HCT116 (cell line): ENCODE data around the gene SYCE3. TPM values are rescaled to one million over a fixed set of nuclear protein-coding genes. Genes with fewer than 3 reads are reported as not detected.

Experiments used
- ATAC-seq: fragments of 200-7000 bp; cut with Tn5 transposase; 2 replicates; pipeline ENCODE4 v1.9.1; 2020; ENCODE audit warnings: mild to moderate bottlenecking, moderate library complexity
- BruUV-seq: library from RNA; stranded (reverse); fragments of 400-500 nt; replicated peaks from 2 replicates; lab custom pipeline; 2021; lab: Mats Ljungman, UMichigan
- CTCF ChIA-PET: fragments of 300-600 bp; sonication (Branson Sonifier 250); formaldehyde crosslinking; loops from one replicate; lab custom pipeline; 2021; ENCODE audit warnings: antibody characterized with exemption; lab: Charles Lee
- POLR2A ChIA-PET: fragments of 300-600, 350-600 bp; sonication (Branson Sonifier 250); formaldehyde crosslinking; loops from one replicate; lab custom pipeline; 2021; ENCODE audit warnings: antibody characterized with exemption; lab: Charles Lee
- RAD21 ChIA-PET, 2 experiments: fragments of 300-600 bp; sonication (Branson Sonifier 250); formaldehyde crosslinking; loops; one replicate each; lab custom pipeline; 2023; ENCODE audit warnings: low total read pairs in 2 of 2; ENCODE audit not compliant: uncharacterized antibody in 2 of 2, unreplicated experiment in 2 of 2, low non-redundant PET in 1 of 2; lab: Charles Lee
- DNase-seq: peaks from one replicate; pipeline ENCODE4 v3.0.0-alpha.2; 2010; ENCODE audit warnings: low read depth, low spot score
- H2AFZ ChIP-seq: fragments of 200-600 bp; shearing (Covaris generic), sonication (generic); 2 replicates; pipeline ENCODE4 v1.6.1; 2017; ENCODE audit warnings: low read depth, mixed run types, mixed read lengths, antibody characterized with exemption, low read length; ENCODE audit not compliant: poor library complexity, severe bottlenecking
- H3K27ac ChIP-seq: 2 replicates; pipeline ENCODE4 v1.5.1; 2012; ENCODE audit warnings: low read depth, low read length
- H3K27me3 ChIP-seq: fragments of 200-600 bp; sonication (generic); 2 replicates; pipeline ENCODE4 v1.6.1; 2016; ENCODE audit warnings: mixed run types, low read length, mixed read lengths; ENCODE audit not compliant: insufficient read depth
- H3K36me3 ChIP-seq, 2 experiments: fragments of 200-500 bp in 1 of 2; fragments of 200-600 bp in 1 of 2; sonication (Bioruptor generic) in 1 of 2; sonication (generic) in 1 of 2; 2 replicates each; pipeline versions ENCODE4 v1.5.1 to v1.6.1; 2014 to 2016; ENCODE audit warnings: low read length in 2 of 2, inconsistent platforms in 1 of 2, mixed read lengths in 1 of 2, mixed run types in 1 of 2; ENCODE audit not compliant: insufficient read depth in 2 of 2, control insufficient read depth in 1 of 2
- H3K4me1 ChIP-seq, 2 experiments: fragments of 200-600 bp in 1 of 2; sonication (generic) in 1 of 2; 2 replicates each; pipeline versions ENCODE4 v1.5.1 to v1.6.1; 2012 to 2017; ENCODE audit warnings: low read length in 2 of 2, inconsistent platforms in 1 of 2, mild to moderate bottlenecking in 1 of 2, mixed read lengths in 1 of 2, mixed run types in 1 of 2, moderate library complexity in 1 of 2; ENCODE audit not compliant: insufficient read depth in 2 of 2, control insufficient read depth in 1 of 2
- H3K4me2 ChIP-seq: fragments of 200-600 bp; sonication (generic); 2 replicates; pipeline ENCODE4 v1.6.1; 2017; ENCODE audit warnings: mixed run types, low read length, mixed read lengths
- H3K4me3 ChIP-seq, 2 experiments: fragments of 200-600 bp in 1 of 2; sonication (generic) in 1 of 2; replicated peaks in 1 of 2; 2 replicates each; pipeline ENCODE4 v1.5.1; 2011 to 2016; ENCODE audit warnings: low read length in 2 of 2, control low read depth in 1 of 2, low read depth in 1 of 2, mild to moderate bottlenecking in 1 of 2, mixed read lengths in 1 of 2, mixed run types in 1 of 2
- H3K79me2 ChIP-seq: fragments of 200-600 bp; sonication (generic); 2 replicates; pipeline ENCODE4 v1.6.1; 2017; ENCODE audit warnings: mild to moderate bottlenecking, mixed run types, low read length, moderate library complexity, mixed read lengths; ENCODE audit not compliant: insufficient read depth
- H3K9ac ChIP-seq: fragments of 200-600 bp; sonication (generic); 2 replicates; pipeline ENCODE4 v1.6.1; 2016; ENCODE audit warnings: low read length, mixed read lengths
- H3K9me2 ChIP-seq: fragments of 200-600 bp; sonication (generic), shearing (Covaris generic); 2 replicates; pipeline ENCODE4 v1.6.1; 2017; ENCODE audit warnings: mixed run types, mild to moderate bottlenecking, moderate library complexity; ENCODE audit not compliant: insufficient read depth
- H3K9me3 ChIP-seq, 2 experiments: fragments of 200-500 bp in 1 of 2; fragments of 200-600 bp in 1 of 2; sonication (Bioruptor generic) in 1 of 2; sonication (generic) in 1 of 2; 2 replicates each; pipeline ENCODE4 v1.6.1; 2014 to 2017; ENCODE audit warnings: low read length in 2 of 2, mixed read lengths in 2 of 2, inconsistent platforms in 1 of 2, low read depth in 1 of 2, mild to moderate bottlenecking in 1 of 2, mixed run types in 1 of 2, moderate library complexity in 1 of 2; ENCODE audit not compliant: control insufficient read depth in 1 of 2, insufficient read depth in 1 of 2
- H4K20me1 ChIP-seq: fragments of 200-600 bp; sonication (generic), shearing (Covaris generic); 2 replicates; pipeline ENCODE4 v1.6.1; 2017; ENCODE audit warnings: mixed run types, mild to moderate bottlenecking, moderate library complexity; ENCODE audit not compliant: insufficient read depth
- CEBPB ChIP-seq: IDR thresholded peaks from 2 replicates; pipeline ENCODE4 v1.6.1; 2012; ENCODE audit warnings: low read depth
- TCF7L2 ChIP-seq: IDR thresholded peaks from 2 replicates; pipeline ENCODE4 v1.7.0; 2011; ENCODE audit warnings: borderline replicate concordance, inconsistent platforms; ENCODE audit not compliant: insufficient read depth, insufficient read length; ENCODE audit errors: extremely low read depth
- YY1 ChIP-seq: IDR thresholded peaks from 2 replicates; pipeline ENCODE4 v1.6.1; 2011; ENCODE audit warnings: low read length, low read depth, moderate library complexity, mild to moderate bottlenecking; ENCODE audit not compliant: insufficient replicate concordance; ENCODE audit errors: extremely low read depth
- intact Hi-C: fragments of 100-400 bp; cut with micrococcal nuclease; formaldehyde crosslinking; loops from 2 replicates; pipeline ENCODE4 v1.10.0; 2022
- total RNA-seq: library from RNA; stranded (reverse); gene quantifications from one replicate; pipeline ENCODE4 v1.2.1, GENCODE V29; 2021; ENCODE audit not compliant: unreplicated experiment
- TF ChIP-seq, protein P1 (sequence below): IDR thresholded peaks from 2 replicates; pipeline ENCODE4 v1.6.1; 2011; ENCODE audit warnings: mild to moderate bottlenecking, low read length, moderate library complexity; ENCODE audit not compliant: insufficient replicate concordance; ENCODE audit errors: extremely low read depth

SYCE3 gene
- total RNA-seq, 1 experiment from 2014 or later, result not detected

DNA sequence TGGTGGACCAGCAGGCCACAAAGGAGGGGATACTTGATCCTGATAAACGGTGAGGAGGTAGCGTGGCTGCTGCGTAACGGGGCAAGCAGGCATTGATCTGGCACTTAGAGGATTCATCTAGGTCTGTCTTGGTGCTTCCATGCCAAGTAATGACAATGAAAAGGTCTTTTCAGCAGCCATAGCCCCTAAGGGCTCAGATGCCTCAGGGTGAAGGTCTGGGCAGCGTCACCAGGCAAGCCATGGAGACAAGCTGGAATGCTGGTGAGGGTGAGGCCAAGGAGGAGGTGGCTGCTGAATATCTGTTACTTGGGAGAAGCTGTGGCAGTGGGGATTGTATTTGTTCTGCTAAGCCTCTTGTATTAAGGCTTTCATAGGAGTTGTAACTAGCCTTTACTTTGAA is 24.7 kb upstream of the SYCE3 start:
- H3K4me3 ChIP-seq, result no peak overlapping the region
- no peak for ATAC-seq
- POLR2A ChIA-PET, result no interaction called here
- BruUV-seq, result no TSS peak
- H3K36me3 ChIP-seq, result no peaks in the 10 kb centered on the region
- H3K4me2 ChIP-seq, result no peak overlapping the region
- TF ChIP-seq TCF7L2, result no peak
- TF ChIP-seq, all 23 proteins: peak for 0
- no peaks in the 10 kb centered on the region for H3K9me3 ChIP-seq
- H2AFZ ChIP-seq, result no peak overlapping the region
- H3K27me3 ChIP-seq, result no peaks in the 10 kb centered on the region
- H4K20me1 ChIP-seq, result no peaks in the 10 kb centered on the region
- RAD21 ChIA-PET, result no interaction called here
- intact Hi-C loops, result no loop called here
- CTCF ChIA-PET, result no interaction called here
- no peak for DNase-seq
- no peak overlapping the region for H3K9ac ChIP-seq
- peaks cover 7% of the 10 kb centered on the region; the same call in 1 of the 2 replicates for H3K79me2 ChIP-seq
- H3K4me1 ChIP-seq, result peaks cover 0 to 14% of the 10 kb centered on the region in 2 experiments; a peak in 3 of 4 replicates
- no peaks in the 10 kb centered on the region for H3K9me2 ChIP-seq
- no peak overlapping the region for H3K27ac ChIP-seq

DNA sequence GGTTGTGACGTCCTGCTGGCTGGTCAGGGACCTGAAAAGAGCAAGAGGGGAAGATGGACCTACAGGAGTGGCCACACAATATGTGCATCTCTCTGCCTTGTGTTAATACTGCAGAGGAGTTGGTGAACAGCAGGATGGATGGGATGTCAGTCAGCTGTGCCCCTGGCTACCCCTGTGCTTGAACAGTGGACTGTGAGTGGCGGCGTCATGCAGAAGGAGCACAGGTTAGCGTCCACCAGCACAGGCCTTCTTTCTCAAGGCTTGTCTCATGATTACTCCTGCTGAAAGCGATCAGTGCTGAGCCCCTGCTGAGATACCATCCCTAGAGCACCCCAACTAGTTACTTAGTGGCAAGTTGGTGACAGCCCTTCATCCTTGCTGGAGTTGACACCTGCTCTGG is 23.7 kb upstream of the SYCE3 start:
- Histone ChIP-seq H3K27me3 (no peaks in the 10 kb centered on the region), H4K20me1 (no peaks in the 10 kb centered on the region), H3K4me3 (no peak overlapping the region), H3K9me3 (no peaks in the 10 kb centered on the region), H3K9me2 (no peaks in the 10 kb centered on the region), H3K79me2 (peaks cover 17% of the 10 kb centered on the region; the same call in 1 of the 2 replicates), H3K9ac (no peak overlapping the region), H2AFZ (no peak overlapping the region), H3K4me1 (peaks cover 4 to 20% of the 10 kb centered on the region in 2 experiments)
- intact Hi-C loops, result no loop called here
- DNase-seq (no peak), ATAC-seq (no peak)
- no TSS peak for BruUV-seq
- CTCF ChIA-PET, result no interaction called here
- POLR2A ChIA-PET, result no interaction called here
- TF ChIP-seq, protein P1, sequence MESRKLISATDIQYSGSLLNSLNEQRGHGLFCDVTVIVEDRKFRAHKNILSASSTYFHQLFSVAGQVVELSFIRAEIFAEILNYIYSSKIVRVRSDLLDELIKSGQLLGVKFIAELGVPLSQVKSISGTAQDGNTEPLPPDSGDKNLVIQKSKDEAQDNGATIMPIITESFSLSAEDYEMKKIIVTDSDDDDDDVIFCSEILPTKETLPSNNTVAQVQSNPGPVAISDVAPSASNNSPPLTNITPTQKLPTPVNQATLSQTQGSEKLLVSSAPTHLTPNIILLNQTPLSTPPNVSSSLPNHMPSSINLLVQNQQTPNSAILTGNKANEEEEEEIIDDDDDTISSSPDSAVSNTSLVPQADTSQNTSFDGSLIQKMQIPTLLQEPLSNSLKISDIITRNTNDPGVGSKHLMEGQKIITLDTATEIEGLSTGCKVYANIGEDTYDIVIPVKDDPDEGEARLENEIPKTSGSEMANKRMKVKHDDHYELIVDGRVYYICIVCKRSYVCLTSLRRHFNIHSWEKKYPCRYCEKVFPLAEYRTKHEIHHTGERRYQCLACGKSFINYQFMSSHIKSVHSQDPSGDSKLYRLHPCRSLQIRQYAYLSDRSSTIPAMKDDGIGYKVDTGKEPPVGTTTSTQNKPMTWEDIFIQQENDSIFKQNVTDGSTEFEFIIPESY, result no peak
- TF ChIP-seq CEBPB (no peak), YY1 (no peak)
- TF ChIP-seq, all 23 proteins: peak for 0
- H3K4me2 ChIP-seq, result no peak overlapping the region
- no peaks in the 10 kb centered on the region for H3K36me3 ChIP-seq
- H3K27ac ChIP-seq, result no peak overlapping the region
- RAD21 ChIA-PET, result no interaction called here
